GM21825 (cell line): ENCODE results near the gene ABCD2.
"Not testable (repeated sequence)": the region's sequence is repeated elsewhere in the genome, so short reads cannot be mapped to it uniquely, and the experiment has no call there.

Experiments used
- ATAC-seq: cut with Tn5 transposase; IDR thresholded peaks from one replicate; pipeline ENCODE4 v1.9.1; 2021; ENCODE audit warnings: mild to moderate bottlenecking, moderate library complexity; ENCODE audit not compliant: unreplicated experiment

The ABCD2 gene

GRCh38 chr12:39541471-39541870 is 78.1 kb downstream of the ABCD2 start:
- ATAC-seq: no peak

GRCh38 chr12:39538679-39539104 is 80.9 kb downstream of the ABCD2 start:
- no peak for ATAC-seq

GRCh38 chr12:39533951-39534350 is 85.7 kb downstream of the ABCD2 start:
- no peak for ATAC-seq

DNA sequence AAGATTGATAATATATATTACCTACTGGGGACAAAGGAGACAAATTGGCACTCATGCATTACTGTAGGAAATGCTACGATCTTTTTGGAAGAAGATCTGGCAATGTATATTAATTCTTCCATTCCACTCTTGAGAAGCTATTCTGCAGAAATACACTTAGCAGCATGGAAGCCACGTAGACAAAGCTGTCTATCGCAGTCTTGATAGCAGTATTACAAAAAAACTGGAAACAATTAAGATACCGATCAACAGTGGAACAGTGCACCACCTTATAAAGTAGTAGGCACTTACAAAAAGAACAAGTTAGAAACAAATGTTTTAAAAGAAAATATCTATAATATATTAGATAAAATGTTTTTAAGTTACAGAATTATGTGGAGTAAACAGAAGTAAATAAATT is 87.2 kb downstream of the ABCD2 start:
- no peak for ATAC-seq

DNA sequence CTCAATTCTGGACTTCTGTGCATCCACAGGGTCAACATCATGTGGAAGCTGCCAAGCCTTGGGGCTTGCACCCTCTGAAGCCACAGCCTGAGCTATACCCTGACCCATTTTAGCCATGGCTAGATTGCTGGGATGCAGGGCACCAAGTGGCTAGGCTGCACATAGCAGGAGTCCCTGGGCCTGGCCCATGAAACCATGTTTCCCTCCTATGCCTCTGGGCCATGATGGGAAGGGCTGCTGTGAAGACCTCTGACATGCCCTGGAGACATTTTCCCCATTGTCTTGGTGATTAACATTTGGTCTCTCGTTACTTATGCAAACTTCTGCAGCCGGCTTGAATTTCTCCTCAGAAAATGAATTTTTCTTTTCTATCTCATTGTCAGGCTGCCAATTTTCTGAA is 92.6 kb downstream of the ABCD2 start:
- ATAC-seq: no peak

DNA sequence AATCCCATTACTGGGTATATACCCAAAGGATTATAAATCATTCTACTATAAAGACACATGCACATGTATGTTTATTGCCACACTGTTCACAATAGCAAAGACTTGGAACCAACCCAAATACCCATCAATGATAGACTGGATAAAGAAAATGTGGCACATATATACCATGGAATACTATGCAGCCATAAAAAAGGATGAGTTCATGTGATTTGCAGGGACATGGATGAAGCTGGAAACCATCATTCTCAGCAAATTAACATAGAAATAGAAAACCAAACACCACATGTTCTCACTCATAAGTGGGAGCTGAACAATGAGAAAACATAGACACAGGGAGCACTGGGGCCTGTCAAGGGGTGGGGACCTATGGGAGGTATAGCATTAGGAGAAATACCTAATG is 97.4 kb downstream of the ABCD2 start:
- ATAC-seq: not testable (repeated sequence)

DNA sequence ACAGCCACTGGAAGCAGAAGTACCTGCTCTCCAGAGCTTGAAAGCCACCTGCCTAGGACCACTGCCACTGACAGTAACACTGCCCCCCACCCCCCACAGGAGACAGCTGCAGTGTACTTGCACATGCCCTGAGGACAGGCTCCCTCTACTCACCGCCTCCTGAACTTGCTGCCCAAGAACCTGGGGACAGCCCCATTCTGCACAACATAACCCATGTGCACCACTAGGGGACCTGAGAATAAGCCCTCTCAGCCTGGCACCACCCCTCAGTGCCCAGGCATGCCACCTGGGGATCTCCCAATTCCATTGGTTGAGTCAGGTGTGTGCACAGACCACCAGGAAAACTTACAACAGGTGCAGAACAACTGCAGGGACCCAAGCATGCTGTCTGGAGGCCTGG is 109.6 kb downstream of the ABCD2 start:
- no peak for ATAC-seq

DNA sequence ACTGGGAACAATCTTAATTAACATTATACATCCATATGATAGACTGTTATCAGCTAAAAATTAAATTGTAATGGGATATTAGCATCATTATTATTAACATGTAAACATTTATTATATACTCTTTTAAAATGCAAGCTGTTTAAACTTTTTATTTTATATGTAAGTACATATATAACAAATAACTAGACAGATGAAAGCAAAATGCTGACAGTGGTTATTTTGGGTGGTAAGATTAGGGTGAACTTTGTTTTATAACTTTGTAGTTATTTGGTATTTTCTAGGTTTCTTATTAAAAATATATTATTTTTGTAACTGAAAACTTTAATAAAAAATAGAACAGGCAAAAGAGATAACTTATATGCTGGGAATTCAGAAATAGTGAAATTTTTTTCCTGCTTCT is 114.0 kb downstream of the ABCD2 start:
- no peak for ATAC-seq

- no peak for ATAC-seq
Observed at GRCh38 chr12:39505023-39505422, 114.6 kb downstream of the ABCD2 start.

- no peak for ATAC-seq
Observed at GRCh38 chr12:39503439-39503838, 116.2 kb downstream of the ABCD2 start.

- ATAC-seq: no peak
Observed at GRCh38 chr12:39502726-39503125, 116.9 kb downstream of the ABCD2 start.
